NOMO-1 (cell line): Measurements from ENCODE around the gene RASSF6.
"Not testable (repeated sequence)": the region's sequence is repeated elsewhere in the genome, so short reads cannot be mapped to it uniquely, and the experiment has no call there.

Experiments used
- DNase-seq, 2 experiments: peaks; one replicate each; lab custom pipeline; 2025; ENCODE audit not compliant: unreplicated experiment in 2 of 2; lab: John Stamatoyannopoulos, UW

Gene RASSF6

DNA sequence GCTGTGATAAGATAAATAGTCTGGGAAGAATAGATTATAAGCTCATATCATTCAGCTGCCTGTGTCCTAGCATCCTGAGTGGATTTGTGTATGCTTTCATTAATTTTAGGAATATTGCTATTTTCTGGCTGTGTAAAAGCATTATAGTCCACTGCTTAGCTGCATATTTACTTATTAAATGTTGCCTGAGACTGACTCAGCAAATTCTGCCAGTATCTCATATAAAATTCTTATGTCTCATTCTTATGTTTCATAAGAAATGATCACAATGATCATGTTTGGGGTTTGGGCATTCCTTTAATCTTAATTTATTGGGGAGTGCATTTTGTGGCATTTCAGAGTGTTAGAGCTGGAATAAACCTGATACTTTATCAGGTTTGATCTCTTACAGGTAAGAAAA is 34.9 kb downstream of the RASSF6 start:
- DNase-seq = no peak

DNA sequence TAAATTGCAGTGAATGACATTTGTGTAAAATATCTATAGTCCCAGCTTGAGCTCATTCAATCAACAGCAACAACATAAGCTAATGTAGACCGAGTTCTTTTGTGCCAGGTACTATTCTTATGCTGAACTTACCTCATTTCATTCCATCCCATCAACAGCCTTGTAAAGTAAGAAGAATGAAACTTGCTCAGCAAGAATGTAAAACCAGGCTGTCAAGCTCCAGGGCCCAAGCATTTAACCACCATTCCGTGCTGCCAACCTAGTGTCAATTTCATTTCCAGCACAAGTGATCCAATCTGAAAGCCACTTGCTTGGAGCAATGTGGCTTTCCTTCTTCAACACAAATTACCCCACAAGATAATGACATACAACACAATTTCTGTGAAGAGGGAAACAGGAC is 36.6 kb downstream of the RASSF6 start:
- DNase-seq = no peak

GRCh38 chr4:73577371-73577770 is 42.9 kb downstream of the RASSF6 start:
- no peak for DNase-seq

- DNase-seq = peak; percentile 26 to 63
Observed at GRCh38 chr4:73576381-73576780, 43.9 kb downstream of the RASSF6 start.

GRCh38 chr4:73575660-73576059 is 44.6 kb downstream of the RASSF6 start:
- DNase-seq = no peak

GRCh38 chr4:73573794-73574528 is 46.3 kb downstream of the RASSF6 start:
- DNase-seq = peak; percentile 11 to 63

DNA sequence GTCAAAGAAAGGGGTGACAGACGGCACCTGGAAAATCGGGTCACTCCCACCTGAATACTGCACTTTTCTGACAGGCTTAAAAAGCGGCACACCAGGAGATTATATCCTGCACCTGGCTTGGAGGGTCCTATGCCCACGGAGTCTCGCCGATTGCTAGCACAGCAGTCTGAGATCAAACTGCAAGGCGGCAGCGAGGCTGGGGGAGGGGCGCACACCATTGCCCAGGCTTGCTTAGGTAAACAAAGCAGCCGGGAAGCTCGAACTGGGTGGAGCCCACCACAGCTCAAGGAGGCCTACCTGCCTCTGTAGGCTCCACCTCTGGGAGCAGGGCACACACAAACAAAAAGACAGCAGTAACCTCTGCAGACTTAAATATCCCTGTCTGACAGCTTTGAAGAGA is 69.4 kb downstream of the RASSF6 start:
- not testable (repeated sequence) for DNase-seq

DNA sequence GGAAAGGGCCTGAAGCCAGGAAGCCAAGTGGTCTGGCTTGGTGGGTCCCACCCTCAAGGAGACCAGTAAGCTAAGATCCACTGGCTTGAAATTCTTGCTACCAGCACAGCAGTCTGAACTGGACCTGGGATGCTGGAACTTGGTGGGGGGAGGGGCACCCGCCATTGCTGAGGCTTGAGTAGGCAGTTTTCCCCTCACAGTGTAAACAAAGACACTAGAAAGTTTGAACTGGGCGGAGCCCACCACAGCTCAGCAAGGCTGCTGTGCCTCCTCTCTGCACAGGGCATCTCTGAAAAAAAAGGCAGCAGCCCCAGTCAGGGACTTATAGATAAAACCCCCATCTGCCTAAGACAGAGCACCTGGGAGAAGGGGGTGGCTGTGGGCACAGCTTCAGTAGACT is 75.6 kb downstream of the RASSF6 start:
- DNase-seq = no peak

DNA sequence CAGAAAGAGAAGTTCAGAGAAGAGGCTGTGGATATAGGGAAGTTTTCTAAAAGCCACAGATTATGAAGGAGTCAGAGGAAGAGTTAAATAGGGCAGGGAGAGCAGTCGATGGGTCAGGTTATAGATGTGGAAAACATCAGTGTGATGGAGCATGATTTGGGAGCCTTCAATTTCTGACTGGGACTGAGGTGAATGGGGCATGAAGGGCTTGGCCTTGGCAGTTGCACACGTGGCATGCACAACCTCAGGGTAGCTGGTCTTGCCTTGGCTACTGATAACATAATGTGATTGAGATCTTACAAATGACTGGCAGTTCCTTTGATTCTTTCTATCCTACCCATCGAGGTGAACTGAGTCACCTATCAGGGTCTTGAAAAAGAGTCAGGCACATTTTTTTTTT is 79.0 kb downstream of the RASSF6 start:
- no peak for DNase-seq

DNA sequence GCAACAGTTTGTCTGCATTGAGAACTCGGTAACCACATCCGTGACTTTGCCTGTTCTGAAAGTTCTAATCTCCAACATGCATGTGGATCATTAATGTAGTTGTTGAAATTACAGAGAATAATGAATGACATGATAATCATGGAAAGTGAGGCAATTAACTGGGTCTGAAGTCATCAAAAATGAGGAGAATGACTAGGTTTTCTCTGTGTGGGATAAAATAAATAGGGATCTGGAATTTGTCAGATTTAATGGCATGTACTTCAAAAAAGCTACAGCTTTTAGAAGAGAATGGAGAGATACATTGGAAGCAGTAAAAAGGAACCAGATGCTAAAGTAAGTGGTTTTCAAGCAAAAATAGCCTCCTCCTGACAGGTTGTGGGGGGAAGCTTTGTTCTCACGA is 79.4 kb downstream of the RASSF6 start:
- DNase-seq = no peak

DNA sequence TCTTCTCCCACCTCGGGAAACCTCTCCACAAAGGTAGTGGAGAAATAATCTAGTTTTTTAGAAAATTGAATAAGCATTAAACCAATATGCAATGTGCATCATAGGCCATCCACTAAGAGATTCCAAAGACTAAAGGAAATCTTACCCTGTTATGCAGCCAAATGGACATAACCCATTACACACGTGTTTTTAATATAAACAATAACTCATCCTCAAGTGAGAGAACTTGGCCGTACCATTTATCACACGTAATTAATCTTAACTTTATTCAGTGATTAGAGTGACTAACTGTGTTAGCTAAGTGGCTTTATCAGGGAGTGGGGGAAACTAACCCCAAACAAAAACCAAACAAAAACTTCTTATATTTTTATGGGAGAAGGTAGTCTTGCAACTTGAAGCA is 80.8 kb downstream of the RASSF6 start:
- no peak for DNase-seq

- no peak for DNase-seq
Observed at GRCh38 chr4:73538162-73538561, 82.1 kb downstream of the RASSF6 start.

GRCh38 chr4:73533515-73534422 is 86.5 kb downstream of the RASSF6 start:
- DNase-seq = no peak

DNA sequence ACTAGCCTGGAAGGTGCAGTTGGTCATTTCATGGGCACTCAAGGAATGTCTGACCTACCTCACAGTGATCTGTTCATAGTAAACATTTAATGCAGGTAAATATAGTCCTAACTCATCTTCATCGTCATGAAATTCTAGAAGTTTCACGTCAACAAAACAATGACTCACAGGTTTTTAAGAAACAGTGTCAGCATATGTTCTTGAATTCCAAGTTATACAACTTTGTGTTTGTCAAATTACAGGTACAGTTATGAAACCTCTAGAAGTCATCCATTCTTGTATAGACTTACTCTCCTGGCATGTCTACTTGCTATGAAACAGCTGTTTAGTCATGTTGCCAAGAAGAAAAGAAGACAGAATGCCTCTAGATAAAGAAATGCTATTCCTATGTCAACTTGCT is 92.1 kb downstream of the RASSF6 start:
- DNase-seq = no peak

GRCh38 chr4:73527196-73527595 is 93.0 kb downstream of the RASSF6 start:
- DNase-seq = no peak

GRCh38 chr4:73525611-73526010 is 94.6 kb downstream of the RASSF6 start:
- DNase-seq = no peak

DNA sequence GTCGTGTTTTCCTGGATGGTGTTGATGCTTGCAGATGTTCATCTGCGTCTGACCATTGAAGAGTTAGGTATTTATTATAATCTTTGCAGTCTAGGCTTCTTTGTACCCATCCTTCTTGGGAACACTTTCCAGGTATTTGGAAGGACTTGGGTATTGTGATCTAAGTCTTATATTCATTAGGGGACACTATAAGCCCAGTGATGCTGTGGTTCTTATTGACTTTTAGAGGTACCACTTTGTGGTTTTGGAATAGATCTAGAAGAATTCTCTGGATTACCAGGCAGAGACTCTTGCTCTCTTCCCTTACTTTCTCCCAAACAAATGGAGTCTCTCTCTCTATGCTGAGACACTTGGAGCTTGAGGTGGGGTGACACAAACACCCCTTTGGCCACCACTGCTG is 97.1 kb downstream of the RASSF6 start:
- DNase-seq = no peak
